DMS114 treated with DMSO at 0.1 percent for 48 hours (cell line): ENCODE data around the gene EGLN3.
"Not testable (repeated sequence)": the region's sequence is repeated elsewhere in the genome, so short reads cannot be mapped to it uniquely, and the experiment has no call there.

Experiments
- DNase-seq: peaks from one replicate; lab custom pipeline; 2025; ENCODE audit not compliant: unreplicated experiment; lab: John Stamatoyannopoulos, UW

EGLN3 gene

DNA sequence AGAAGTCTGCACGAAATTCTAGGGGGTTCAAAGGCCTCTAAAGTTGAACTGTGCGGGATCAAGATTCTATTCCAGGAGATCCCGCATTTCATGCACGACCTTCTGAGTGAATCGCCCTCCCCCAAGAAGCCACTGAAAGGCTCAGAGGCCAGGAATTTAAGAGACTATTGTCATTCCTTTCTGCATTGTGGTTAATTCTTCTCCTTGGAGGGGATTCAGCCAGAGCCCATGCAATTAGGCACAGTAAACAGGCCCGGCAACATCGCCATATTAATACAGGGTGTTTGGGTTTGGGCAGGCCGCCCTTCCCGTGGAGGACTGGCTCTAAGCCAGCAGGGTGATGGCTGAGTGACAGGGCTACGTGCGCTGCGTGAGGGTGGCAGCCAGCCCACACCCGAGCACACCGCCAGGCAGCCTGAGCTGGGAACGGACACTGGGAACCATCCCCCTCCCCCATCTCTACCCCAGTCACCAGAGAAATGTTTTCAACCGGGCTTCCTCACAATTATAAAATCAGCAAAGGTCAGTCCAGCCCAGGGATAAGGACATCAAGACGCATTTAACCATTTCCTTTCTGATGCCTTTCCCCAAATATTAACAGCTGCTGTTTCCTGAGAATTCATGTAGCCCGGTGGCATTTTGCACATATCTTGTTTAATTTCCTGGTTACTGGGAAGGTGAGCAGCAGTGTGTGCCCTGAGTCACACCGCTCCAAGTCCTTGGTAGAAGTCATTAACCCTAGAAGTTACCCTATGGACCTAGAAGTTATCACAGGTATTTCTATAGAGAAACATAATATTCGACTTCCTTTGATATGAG, 12.5 kb downstream of the EGLN3 start:
- DNase-seq: no peak

DNA sequence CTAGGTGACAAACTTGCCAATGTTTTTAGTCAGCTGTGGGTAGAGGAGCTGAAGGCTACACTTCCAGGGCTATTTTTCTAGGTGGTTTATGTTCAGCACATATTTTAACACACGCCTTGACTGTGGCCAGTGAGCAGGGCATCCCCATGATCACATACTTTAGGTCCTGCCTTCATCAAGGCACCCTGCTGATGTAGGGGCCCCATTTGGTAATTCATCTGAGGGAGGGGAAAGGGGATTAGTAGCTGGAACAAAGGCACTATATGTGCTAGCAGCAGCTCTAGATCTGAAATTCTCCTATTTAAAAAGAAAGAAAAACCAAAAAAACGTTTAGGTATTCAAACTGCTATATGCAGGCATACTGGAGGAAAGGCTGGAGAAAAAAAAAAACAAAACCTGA, 14.5 kb downstream of the EGLN3 start:
- no peak for DNase-seq

DNA sequence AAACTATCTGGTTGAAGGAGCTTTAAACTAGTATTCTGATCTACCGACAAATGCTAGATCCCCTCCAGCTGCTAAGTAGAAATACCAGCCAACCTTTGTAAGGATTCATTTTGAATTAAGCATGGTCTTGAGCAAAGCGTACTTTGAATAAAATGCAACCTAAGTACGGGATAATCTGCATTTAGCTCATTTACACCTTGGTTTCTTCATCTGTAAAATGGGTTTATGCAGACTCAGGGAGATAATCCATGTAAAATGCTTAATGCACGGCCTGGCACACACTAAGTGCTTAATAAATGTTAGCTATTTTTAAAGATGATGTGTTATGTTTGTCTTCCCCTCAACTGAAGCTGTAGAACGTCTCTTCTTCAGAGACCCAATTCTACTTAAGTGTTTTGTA, 15.9 kb downstream of the EGLN3 start:
- DNase-seq: no peak

DNA sequence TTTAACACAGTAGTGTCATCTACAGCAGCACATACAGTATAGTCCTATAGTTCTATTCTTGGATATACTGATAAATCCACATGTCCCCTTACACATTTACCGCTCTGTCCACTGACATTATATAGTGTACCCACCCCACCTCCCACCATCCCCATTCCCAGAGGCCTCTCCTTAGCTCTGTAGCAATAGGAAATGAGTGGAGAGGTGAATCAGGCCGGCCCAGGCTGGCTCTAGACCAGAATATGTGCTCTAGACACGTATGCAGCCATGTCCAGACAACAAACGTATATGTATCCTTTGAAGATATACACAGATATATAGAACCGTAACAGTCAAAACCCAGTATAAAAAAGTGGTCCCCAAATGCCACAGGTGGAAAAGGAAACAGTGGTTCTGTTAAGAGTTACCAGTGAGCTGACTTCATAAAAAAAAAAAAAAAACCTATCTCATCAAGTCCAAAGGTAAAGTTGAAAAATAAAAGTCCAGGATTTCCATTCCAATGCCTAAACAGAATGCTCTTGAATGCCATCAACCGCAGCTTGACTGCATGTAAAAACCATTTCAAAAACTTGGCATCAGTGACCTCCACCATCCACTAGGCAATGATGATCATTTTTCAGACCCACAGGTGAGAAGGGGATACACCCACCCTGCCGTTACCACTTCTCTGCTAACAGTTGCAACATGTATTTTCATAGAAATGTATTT, 16.7 kb downstream of the EGLN3 start:
- DNase-seq: no peak

DNA sequence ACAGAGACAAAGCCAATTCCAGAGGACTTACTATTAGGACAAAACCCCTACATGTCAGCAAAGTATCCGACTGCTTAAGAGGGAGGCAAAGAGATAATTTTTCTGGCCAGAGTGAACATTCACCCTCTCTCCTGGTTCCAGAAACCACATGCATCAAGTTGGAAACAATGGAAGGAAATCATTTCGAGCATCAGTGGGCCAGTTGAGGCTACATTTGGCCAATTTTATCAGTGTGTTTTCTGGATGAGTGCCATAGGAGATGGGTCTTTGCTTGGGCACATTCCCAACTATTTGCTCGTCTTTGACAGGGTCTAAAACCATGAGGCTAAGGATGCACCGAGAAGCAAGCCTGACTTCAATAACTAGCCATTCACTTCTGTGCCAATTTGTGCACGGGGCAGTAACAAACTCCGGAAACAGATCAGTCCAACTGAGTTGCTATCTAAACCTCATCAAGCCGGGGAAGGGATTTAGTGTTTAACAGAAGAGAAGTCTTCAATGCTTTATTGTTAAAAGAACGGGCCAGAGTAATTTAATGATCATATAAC, 17.4 kb downstream of the EGLN3 start:
- no peak for DNase-seq

DNA sequence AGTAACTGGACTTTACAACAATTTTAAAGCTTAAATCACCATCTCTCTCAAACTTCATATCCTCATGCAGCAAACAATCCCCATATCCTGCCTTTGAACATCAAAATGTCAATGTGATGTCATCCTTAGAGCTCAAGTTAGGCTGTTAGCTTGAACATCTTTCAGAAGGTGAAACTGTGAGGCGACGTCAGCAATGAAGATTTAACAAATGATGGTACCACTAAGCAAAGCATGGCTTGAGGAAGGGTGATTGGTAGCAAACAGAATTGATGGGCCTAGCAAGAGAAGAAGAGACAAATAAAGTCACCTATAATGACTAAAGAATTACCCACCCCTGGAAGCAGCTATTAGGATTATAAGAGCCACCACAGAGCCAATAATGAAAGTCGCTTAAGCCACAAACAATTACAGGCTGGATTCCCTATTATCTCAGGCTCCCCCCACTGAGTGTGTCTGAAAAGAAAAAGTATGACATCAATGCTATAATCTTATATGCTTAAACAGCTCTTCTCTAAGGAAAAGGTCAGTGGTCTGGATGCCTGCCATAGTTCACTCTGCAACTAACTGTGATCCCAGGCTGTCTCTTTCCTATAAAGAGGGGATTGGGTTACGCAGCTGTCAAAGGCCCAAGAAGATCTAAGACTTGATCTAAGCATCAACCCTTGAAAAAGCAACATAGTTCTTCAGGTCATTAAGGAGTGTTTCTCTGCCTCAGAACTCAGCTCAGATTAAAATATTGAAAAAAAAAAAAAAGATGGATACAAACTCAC, 18.1 kb downstream of the EGLN3 start:
- DNase-seq: no peak

DNA sequence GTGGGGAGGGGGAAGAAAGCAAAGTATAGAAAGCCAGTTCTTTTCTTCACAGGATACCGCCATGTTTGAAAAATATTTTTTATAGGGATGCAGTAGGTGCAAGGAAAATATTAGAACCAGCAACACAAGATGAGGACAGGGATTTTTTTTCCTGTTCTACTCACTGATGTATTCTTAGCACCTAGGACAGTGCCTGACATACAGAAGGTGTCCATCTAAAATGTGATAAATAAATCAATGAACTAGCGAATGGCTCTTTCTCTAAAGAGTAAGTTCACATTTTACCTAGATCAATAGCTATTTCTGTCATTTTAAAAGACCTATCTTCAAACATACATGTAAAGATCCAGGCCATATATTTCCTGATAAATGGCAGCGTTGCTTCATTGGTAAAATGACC, 18.8 kb downstream of the EGLN3 start:
- DNase-seq: no peak

DNA sequence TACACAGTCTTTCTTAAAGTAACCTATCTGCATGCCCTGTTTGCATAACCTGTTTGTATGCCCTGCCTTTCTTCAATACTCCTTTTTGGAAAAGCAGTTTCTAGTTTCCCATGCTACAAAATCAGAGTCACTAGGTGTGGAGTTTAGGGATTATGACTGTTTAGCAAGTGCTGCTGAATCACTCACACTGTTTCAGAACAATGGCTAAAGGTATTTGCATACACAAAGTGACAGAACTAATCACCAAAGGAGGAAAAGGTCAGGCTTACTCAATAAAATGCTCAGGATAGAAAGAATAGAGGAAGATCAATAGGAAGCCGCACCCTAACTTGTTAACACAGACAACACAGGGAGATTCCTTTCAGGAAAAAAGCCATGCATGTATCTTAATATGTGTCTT, 19.4 kb downstream of the EGLN3 start:
- no peak for DNase-seq

DNA sequence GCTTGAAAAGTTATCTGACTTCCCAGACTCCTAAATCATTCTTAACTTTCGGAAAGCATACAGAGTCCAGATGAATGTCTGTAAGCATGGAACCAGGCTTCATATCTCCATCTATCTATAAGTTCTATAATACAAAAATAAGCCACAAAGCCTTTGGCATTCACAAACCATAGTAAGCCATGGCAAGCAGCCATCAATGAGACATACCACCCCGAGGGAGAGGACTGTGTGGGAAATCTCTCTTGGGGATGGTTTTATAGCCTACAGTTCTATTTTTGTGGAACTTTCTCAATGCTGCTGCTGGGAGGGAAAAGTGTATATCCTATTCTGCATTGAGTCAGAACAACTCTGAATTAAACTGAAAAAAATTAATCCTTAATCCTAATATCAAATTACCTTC, 20.4 kb downstream of the EGLN3 start:
- no peak for DNase-seq

DNA sequence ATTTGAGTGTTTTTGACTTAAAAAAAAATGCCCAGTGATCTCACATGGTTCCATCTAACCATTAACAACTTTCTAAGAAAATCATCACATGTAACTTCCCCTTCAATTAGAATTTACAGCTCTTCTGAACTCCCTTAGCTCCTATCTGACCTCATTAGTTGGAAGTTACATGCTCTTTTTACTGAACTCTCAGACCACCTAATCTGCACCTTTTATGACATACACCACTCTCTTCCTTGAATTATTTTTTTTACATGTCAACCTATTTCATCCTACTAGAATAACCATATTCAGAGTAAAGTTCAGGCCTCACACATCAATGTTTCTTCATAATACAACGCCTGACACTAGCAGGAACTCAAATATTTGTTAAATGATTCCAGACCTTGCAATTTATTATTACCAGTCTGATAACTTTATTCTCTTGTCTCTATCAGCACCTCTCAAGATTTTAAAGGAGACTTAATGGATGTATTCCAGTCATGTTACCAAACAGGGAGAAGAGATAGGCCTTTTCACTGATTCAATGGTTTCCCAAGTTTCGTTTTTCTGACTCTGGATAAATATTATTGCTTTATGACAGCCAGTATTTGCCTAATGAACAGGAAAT, 21.0 kb downstream of the EGLN3 start:
- DNase-seq: no peak

DNA sequence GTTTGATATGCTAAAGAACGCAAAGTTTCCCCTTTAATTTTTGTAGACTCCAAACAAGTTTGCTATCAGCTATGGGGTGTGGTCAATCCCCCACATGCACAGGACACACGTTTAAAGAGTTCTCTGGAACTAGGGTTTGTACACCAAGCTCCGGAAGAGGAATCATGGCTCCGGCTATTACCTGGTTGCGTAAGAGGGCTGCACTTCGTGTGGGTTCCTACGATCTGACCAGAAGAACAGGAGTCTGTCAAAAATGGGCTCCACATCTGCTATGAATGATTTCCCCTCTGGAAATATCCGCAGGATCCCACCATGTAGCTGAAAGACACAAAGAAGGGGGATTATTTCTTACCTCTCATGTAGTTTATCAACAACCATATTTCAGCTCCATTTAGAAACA, 22.0 kb downstream of the EGLN3 start:
- no peak for DNase-seq

DNA sequence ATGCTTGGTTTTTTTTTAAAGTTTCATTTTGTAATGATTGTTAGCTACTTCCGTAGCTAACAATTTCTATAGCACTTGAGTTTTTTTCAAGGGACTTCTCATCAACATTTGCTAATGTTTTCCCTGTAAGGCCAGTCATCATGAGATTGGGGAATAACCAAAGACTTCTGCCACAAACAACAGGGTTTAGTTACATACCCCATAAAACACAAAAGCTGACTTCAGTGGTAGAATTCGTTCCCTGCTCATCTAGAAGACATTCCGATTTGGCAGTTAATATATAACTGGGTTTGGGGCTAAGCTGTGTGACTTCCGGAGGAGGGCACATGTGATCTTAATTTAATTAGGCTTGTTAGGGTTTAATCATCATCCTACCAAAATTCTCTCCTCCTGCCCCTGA, 22.9 kb downstream of the EGLN3 start:
- no peak for DNase-seq

DNA sequence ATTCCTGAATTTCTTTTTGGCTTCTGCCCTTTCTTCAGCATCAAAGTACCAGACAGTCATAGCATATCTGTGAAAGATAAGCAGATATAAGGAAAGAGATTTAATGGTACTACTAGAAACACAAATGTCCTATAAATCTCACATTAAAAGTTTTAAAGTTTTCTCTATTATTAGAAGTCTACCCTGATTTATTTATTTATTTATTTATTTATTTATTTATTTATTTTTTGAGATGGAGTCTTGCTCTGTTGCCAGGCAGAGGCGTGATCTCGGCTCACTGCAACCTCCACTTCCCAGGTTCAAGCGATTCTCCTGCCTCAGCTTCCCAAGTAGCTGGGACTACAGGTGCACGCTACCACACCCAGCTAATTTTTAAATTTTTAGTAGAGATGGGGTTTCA, 23.9 kb downstream of the EGLN3 start:
- not testable (repeated sequence) for DNase-seq

DNA sequence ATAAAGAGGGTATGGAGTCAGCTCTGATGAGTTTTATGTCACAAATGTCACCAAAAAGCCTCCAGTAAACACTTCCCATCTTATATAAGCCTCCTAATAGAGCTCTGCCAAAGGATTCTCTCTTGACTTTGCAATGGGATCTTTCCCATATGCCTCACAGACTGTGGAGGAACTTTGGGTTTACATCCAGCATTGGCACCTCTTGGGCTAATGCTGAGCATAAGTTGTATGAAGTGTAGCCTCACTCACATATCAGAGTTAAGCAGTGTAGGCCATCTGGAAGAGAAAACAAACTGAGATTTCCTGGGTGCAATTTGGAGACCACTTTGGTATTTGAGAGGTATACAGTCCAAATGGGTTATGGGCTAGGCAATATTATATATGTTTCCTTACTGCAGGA, 24.9 kb downstream of the EGLN3 start:
- DNase-seq: no peak

DNA sequence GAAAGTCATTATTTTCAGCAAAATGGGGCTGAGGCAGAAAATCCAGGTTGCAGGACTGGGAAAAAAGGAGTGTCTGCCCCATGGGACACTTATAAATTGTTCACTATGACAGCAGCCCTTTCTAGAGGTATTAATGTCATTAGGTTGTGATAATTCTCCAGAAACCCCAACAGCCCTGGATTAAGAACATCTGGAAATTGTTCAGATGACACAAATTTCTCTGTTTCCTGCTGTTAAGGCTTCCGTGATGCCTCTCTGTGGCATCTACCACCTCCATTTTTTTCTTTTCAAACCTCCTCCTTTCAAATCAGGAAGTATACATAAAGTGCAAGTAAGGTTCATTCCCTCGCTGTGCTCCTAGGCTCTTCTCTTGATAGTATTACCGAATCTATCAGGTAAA, 25.6 kb downstream of the EGLN3 start:
- DNase-seq: no peak

DNA sequence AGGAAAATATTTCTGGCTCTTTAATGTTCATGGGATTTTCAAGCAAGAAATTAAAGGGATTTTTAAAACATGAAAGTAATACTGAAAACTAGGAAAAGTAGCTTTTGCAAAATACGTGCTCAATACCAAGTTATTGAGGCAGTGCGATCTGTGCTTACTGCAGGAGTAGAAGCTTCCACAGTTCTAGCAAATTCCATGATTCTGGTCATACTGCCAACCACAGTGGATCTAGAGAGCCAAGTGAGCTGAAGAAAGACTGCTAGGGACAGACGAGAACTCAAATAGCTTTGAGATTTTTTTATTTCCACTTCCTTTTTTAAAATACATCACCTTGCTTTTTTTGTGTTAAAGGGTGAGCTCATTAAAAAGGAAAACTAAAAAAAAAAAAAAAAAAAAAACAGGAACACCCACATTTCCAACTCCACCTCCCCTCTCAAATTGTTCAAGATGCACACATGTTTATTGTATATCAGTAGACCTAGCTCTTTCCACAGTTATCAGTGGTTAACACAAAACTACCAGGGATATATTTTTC, 26.2 kb downstream of the EGLN3 start:
- no peak for DNase-seq

DNA sequence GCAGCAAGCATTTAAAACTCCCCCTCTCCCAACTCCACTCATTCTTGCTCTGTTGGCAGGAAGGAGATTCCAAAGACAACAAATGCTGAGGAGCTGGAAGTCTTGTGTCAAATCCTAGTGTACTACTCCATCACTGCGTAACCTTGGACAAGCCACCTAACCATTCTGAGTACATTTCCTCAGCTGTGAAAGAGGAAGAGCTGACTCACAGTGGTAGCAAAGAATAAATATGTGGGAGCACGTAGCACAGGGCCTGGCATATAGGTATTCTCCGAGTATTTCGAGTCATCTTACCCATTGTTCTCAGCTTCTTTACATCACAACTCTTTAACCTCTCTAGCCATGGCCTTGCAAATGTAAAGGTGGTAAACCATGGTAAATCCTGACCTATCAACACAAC, 28.7 kb downstream of the EGLN3 start:
- DNase-seq: no peak

DNA sequence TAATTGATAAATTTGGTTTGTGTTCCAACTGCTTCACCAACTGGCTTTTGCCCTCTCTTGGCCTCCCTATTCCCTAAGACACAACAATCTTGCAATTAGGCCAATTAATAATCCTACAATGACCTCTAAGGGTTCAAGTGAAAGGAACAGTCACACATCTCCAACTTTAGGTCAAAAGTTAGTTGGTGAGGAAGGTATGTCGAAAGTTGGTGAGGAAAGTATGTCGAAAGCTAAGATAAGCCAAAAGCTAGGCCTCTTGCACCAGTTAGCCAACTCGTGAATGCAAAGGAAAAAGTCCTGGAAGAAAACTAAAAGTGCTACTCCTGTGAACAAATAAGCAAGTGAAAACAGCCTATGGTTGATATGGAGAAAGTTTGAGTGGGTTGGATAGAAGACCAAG, 32.6 kb downstream of the EGLN3 start:
- no peak for DNase-seq

DNA sequence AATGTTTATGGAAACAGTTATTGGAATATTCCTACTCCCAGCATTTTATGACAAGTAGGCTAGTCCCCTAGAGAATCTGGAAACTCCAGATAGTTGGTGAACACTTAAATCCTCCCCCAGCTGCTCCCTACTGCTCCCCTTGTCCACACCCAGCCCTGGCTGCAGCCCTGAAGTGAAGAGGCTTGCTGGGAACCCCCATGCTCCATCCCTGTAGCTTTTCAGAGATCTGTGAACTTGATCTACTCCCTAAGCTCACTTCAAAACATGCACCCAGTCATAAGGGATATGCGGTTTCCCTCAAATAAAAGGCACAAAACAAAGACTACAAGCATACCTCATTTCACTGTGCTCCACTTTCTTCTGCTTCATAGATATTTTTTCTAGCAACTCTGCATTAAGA, 33.2 kb downstream of the EGLN3 start:
- DNase-seq: no peak

DNA sequence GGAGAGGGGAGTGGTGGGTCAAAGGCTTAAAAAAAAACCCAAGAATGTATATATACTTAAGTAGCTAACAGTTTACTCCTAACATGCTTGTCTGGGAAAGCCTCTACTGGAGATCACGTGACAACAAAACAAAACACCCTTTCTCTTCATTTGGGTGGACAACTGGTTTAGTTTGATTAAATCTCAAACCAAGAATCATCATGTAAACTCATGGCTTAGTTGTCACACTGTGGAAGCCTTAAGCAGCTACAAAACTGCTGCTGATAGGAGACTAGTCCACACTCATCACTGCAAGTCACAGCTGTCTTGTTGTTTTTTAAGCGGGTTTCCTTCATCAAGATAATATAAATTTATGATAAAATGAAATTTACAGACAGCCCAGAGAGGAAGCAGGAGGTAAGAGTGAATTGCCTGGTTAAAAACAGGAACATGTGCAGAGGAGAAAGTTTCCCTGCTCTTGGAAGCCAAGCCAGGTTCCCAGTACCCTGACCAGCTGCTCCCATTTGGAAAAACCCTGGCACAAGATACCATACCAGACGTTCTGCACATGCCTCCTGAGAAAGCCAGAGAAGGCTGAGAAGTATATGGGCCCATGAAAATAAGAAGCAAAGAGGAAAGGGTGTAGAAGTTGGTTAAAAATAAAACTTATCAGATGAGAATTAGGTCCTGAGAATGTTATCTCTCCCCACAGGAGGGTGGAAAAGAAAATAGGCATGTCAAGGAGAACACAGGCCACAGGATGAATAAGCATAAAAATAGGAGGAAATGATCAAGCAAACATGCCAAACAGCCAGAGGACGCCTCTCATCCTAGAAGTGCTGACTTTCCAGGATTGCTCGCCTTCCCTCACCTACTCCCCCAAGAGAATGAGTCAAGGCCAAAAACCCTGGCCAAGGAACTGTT, 34.0 kb downstream of the EGLN3 start:
- no peak for DNase-seq
